Neural progenitor cell (in vitro differentiated cells): Measurements from ENCODE around the gene USP16.

Experiments
- CTCF ChIP-seq: fragments of 200-600 bp; sonication (generic); IDR thresholded peaks from 2 replicates; pipeline ENCODE4 v1.5.1; 2017; ENCODE audit warnings: antibody characterized with exemption, mild to moderate bottlenecking
- EZH2 ChIP-seq: fragments of 200-600 bp; sonication (generic); IDR thresholded peaks from 2 replicates; pipeline ENCODE4 v1.6.1; 2017; ENCODE audit warnings: antibody characterized with exemption, mild to moderate bottlenecking, moderate library complexity

- no peak for TF ChIP-seq CTCF
- no peak for TF ChIP-seq EZH2
Measured at GRCh38 chr21:29064850-29065481, 40.5 kb downstream of the USP16 start.
